ENCODE results near the gene SORBS2. TPM values are rescaled to one million over a fixed set of nuclear protein-coding genes. Genes with fewer than 3 reads are reported as not detected.
A peak's percentile ranks its signal among the peaks of the same experiment; 100 is the strongest.

Gene SORBS2
- total RNA-seq, 2 donors from 2014 or later = 7.0 to 13.8 TPM

GRCh38 chr4:185541251-185541727 lies 270.7 kb downstream of the SORBS2 start:
- H3K36me3 ChIP-seq (ENCODE audit: control insufficient read depth, insufficient read depth, low read length) = no peaks in the 10 kb centered on the region
- no peaks in the 10 kb centered on the region for H3K4me1 Mint-ChIP-seq
- no peak for TF ChIP-seq CTCF (conservative IDR thresholded peaks at IDR 0.05)
- no peak for DNase-seq
- 88 to 95% methylated on average over 5 to 10 of the region's 10 CpGs for WGBS, 2 experiments (ENCODE audit: insufficient coverage in 1 of 2, insufficient read length in 1 of 2)
- no peaks in the 10 kb centered on the region for H3K9me3 Mint-ChIP-seq
- H3K27ac Mint-ChIP-seq = no peak overlapping the region
- peaks cover 29% of the 10 kb centered on the region for H3K27me3 Mint-ChIP-seq (ENCODE audit: insufficient read depth)
- no peak overlapping the region for H3K9ac ChIP-seq (ENCODE audit: extremely low read depth, low read length, poor library complexity, severe bottlenecking)
- peak overlapping the region; percentile 89 for H3K27ac ChIP-seq (ENCODE audit: low read depth, low read length)
- H3K4me3 Mint-ChIP-seq = no peak overlapping the region
- no peaks in the 10 kb centered on the region for H3K36me3 Mint-ChIP-seq (ENCODE audit: low read depth)
- H3K4me3 ChIP-seq (ENCODE audit: low read length) = no peak overlapping the region
- H3K27me3 ChIP-seq (ENCODE audit: control insufficient read depth, insufficient read depth, low read length, poor library complexity, severe bottlenecking) = peaks cover 27% of the 10 kb centered on the region
- peaks cover 4% of the 10 kb centered on the region for H3K4me1 ChIP-seq (ENCODE audit: control insufficient read depth, insufficient read depth, low read length)
- no peaks in the 10 kb centered on the region for H3K9me3 ChIP-seq (ENCODE audit: control insufficient read depth, low read length)

- no peak for TF ChIP-seq CTCF (conservative IDR thresholded peaks at IDR 0.05)
- H3K27me3 Mint-ChIP-seq (ENCODE audit: insufficient read depth) = peaks cover 34% of the 10 kb centered on the region
- DNase-seq = no peak
- H3K27ac Mint-ChIP-seq = no peak overlapping the region
- Histone ChIP-seq H3K27ac (ENCODE audit: low read depth, low read length) (peak overlapping the region; percentile 89), H3K27me3 (ENCODE audit: control insufficient read depth, insufficient read depth, low read length, poor library complexity, severe bottlenecking) (peaks cover 33% of the 10 kb centered on the region), H3K9me3 (ENCODE audit: control insufficient read depth, low read length) (no peaks in the 10 kb centered on the region), H3K9ac (ENCODE audit: extremely low read depth, low read length, poor library complexity, severe bottlenecking) (no peak overlapping the region), H3K4me3 (ENCODE audit: low read length) (no peak overlapping the region), H3K36me3 (ENCODE audit: control insufficient read depth, insufficient read depth, low read length) (no peaks in the 10 kb centered on the region), H3K4me1 (ENCODE audit: control insufficient read depth, insufficient read depth, low read length) (peaks cover 4% of the 10 kb centered on the region)
- H3K4me1 Mint-ChIP-seq = no peaks in the 10 kb centered on the region
- WGBS, 2 experiments (ENCODE audit: insufficient coverage in 1 of 2, insufficient read length in 1 of 2) = 83 to 93% methylated on average over 1 to 3 of the region's 3 CpGs
- no peaks in the 10 kb centered on the region for H3K9me3 Mint-ChIP-seq
- no peak overlapping the region for H3K4me3 Mint-ChIP-seq
- no peaks in the 10 kb centered on the region for H3K36me3 Mint-ChIP-seq (ENCODE audit: low read depth)
Measured at GRCh38 chr4:185540487-185541120, 271.4 kb downstream of the SORBS2 start.

GRCh38 chr4:185540040-185540439 lies 272.0 kb downstream of the SORBS2 start:
- Histone ChIP-seq H3K27me3 (ENCODE audit: control insufficient read depth, insufficient read depth, low read length, poor library complexity, severe bottlenecking) (peaks cover 33% of the 10 kb centered on the region), H3K36me3 (ENCODE audit: control insufficient read depth, insufficient read depth, low read length) (no peaks in the 10 kb centered on the region), H3K27ac (ENCODE audit: low read depth, low read length) (no peak overlapping the region), H3K9me3 (ENCODE audit: control insufficient read depth, low read length) (no peaks in the 10 kb centered on the region), H3K4me3 (ENCODE audit: low read length) (no peak overlapping the region), H3K4me1 (ENCODE audit: control insufficient read depth, insufficient read depth, low read length) (peaks cover 4% of the 10 kb centered on the region), H3K9ac (ENCODE audit: extremely low read depth, low read length, poor library complexity, severe bottlenecking) (no peak overlapping the region)
- TF ChIP-seq CTCF (conservative IDR thresholded peaks at IDR 0.05) = no peak
- Mint-ChIP-seq H3K4me1 (no peaks in the 10 kb centered on the region), H3K9me3 (no peaks in the 10 kb centered on the region), H3K36me3 (ENCODE audit: low read depth) (no peaks in the 10 kb centered on the region), H3K27ac (no peak overlapping the region), H3K27me3 (ENCODE audit: insufficient read depth) (peaks cover 34% of the 10 kb centered on the region), H3K4me3 (no peak overlapping the region)
- WGBS, 2 experiments (ENCODE audit: insufficient coverage in 1 of 2, insufficient read length in 1 of 2) = 83 to 84% methylated on average over 8 of the region's 8 CpGs
- DNase-seq = no peak

Measured in endodermal cell (in vitro differentiated cells).